GM18867 (cell line): ENCODE results near the gene ERBB2.
"Not testable (repeated sequence)": the region's sequence is repeated elsewhere in the genome, so short reads cannot be mapped to it uniquely, and the experiment has no call there.

Experiments
- ATAC-seq: cut with Tn5 transposase; IDR thresholded peaks from one replicate; pipeline ENCODE4 v1.9.1; 2021; ENCODE audit warnings: mild to moderate bottlenecking, moderate library complexity; ENCODE audit not compliant: unreplicated experiment

ERBB2 gene

GRCh38 chr17:39722104-39722503, 22.2 kb downstream of the ERBB2 start:
- ATAC-seq: no peak

GRCh38 chr17:39722965-39723848, 23.3 kb downstream of the ERBB2 start:
- ATAC-seq: no peak

- ATAC-seq: no peak
Measured at GRCh38 chr17:39724731-39725130, 24.9 kb downstream of the ERBB2 start.

GRCh38 chr17:39725923-39726322, 26.1 kb downstream of the ERBB2 start:
- ATAC-seq: not testable (repeated sequence)

- no peak for ATAC-seq
Measured at GRCh38 chr17:39726617-39727016, 26.8 kb downstream of the ERBB2 start.

GRCh38 chr17:39727556-39727955, 27.7 kb downstream of the ERBB2 start:
- no peak for ATAC-seq

GRCh38 chr17:39729280-39729851, 29.5 kb downstream of the ERBB2 start:
- ATAC-seq: no peak

- ATAC-seq: peak; percentile 90
Measured at GRCh38 chr17:39730095-39730921, 30.4 kb downstream of the ERBB2 start, which contains the start of gene MIEN1. MIEN1 (minus strand) TSS chr17:39730532; CDS start chr17:39730495, 37 bp downstream.

GRCh38 chr17:39732586-39732985, 32.7 kb downstream of the ERBB2 start:
- ATAC-seq: no peak

GRCh38 chr17:39735882-39736281, 36.0 kb downstream of the ERBB2 start:
- ATAC-seq: no peak

- no peak for ATAC-seq
Measured at GRCh38 chr17:39736319-39737165, 36.7 kb downstream of the ERBB2 start.

- no peak for ATAC-seq
Measured at GRCh38 chr17:39737206-39737759, 37.4 kb downstream of the ERBB2 start.

GRCh38 chr17:39737760-39738567, 38.1 kb downstream of the ERBB2 start, which contains the start of gene GRB7:
GRB7 (plus strand) TSS chr17:39737938; CDS start chr17:39742302, 4,364 bp downstream.
- no peak for ATAC-seq

- no peak for ATAC-seq
Measured at GRCh38 chr17:39738568-39738901, 38.7 kb downstream of the ERBB2 start.

- no peak for ATAC-seq
Measured at GRCh38 chr17:39738983-39739884, 39.4 kb downstream of the ERBB2 start.

- no peak for ATAC-seq
Measured at GRCh38 chr17:39739885-39740356, 40.1 kb downstream of the ERBB2 start.

- ATAC-seq: no peak
Measured at GRCh38 chr17:39740357-39741111, 40.7 kb downstream of the ERBB2 start.
